NCI-H460 (cell line): Measurements from ENCODE around the gene WDPCP. TPM values are rescaled to one million over a fixed set of nuclear protein-coding genes. Genes with fewer than 3 reads are reported as not detected.
"Not testable (repeated sequence)": the region's sequence is repeated elsewhere in the genome, so short reads cannot be mapped to it uniquely, and the experiment has no call there.

Source experiments
- DNase-seq: peaks from one replicate; pipeline ENCODE4 v3.0.0-alpha.2; 2016; ENCODE audit warnings: low read depth; ENCODE audit errors: extremely low read depth
- polyA plus RNA-seq: library from polyadenylated mRNA; depleted of rRNA; stranded (reverse); fragments of >200 nt; gene quantifications from 2 replicates; pipeline ENCODE4 v1.2.3, GENCODE V29; 2014; cell fraction: nucleus; rRNA removed
- total RNA-seq: library from RNA; depleted of rRNA; stranded (reverse); fragments of >200 nt; shearing (Covaris generic); gene quantifications from 2 replicates; pipeline ENCODE4 v1.2.3, GENCODE V29; 2014; rRNA removed

Gene WDPCP, protein sequence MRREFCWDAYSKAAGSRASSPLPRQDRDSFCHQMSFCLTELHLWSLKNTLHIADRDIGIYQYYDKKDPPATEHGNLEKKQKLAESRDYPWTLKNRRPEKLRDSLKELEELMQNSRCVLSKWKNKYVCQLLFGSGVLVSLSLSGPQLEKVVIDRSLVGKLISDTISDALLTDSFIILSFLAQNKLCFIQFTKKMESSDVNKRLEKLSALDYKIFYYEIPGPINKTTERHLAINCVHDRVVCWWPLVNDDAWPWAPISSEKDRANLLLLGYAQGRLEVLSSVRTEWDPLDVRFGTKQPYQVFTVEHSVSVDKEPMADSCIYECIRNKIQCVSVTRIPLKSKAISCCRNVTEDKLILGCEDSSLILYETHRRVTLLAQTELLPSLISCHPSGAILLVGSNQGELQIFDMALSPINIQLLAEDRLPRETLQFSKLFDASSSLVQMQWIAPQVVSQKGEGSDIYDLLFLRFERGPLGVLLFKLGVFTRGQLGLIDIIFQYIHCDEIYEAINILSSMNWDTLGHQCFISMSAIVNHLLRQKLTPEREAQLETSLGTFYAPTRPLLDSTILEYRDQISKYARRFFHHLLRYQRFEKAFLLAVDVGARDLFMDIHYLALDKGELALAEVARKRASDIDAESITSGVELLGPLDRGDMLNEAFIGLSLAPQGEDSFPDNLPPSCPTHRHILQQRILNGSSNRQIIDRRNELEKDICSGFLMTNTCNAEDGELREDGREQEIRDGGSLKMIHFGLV
- 3.3 and 7.9 TPM in 2 replicates for total RNA-seq
- polyA plus RNA-seq, result 2.7 and 5.6 TPM in 2 replicates

- DNase-seq, result peak; percentile 98
These were observed at the start of gene WDPCP, which contains the start of gene MDH1 for GRCh38 chr2:63588385-63589147. WDPCP (minus strand) TSS chr2:63588477; CDS start chr2:63588271, 206 bp downstream. MDH1 (plus strand) TSS chr2:63588963; CDS start chr2:63589044, 81 bp downstream.

- DNase-seq, result no peak
These were observed 44.1 kb upstream of the WDPCP start for GRCh38 chr2:63632382-63632781.

GRCh38 chr2:63631501-63631900, 43.2 kb upstream of the WDPCP start:
- DNase-seq, result no peak

GRCh38 chr2:63628403-63628942, 40.2 kb upstream of the WDPCP start:
- no peak for DNase-seq

DNA sequence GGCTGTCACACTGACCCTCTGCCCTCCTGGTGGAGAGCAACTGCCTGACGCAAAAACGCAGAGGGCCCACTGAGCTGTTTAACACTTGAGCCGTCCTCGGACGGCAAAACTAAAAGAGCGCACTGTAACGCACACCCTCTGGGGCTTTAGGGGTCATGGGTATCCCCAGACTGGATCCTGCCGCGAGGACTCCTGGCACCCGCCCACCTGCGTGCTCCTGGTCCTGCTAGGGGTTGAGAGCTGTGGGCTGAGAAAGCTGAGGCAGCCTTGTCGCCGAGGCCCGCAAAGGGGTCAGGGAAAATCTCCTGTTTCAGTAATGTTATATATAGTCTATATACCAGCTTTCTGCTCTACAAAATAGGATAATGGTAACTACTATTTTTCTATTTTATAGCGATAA, 39.6 kb upstream of the WDPCP start:
- no peak for DNase-seq

DNA sequence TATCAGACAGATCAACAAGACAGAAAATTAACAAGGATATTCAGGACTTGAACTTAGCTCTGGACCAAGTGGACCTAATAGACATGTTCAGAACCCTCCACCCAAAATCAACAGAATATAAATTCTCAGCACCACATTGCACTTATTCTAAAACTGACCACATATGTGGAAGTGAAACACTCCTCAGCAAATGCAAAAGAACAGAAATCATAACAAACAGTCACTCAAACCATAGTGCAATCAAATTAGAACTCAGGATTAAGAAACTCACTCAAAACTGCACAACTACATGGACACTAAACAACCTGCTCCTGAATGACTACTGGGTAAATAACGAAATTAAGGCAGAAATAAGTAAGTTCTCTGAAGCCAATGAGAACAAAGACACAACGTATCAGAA, 35.5 kb upstream of the WDPCP start:
- DNase-seq, result not testable (repeated sequence)

DNA sequence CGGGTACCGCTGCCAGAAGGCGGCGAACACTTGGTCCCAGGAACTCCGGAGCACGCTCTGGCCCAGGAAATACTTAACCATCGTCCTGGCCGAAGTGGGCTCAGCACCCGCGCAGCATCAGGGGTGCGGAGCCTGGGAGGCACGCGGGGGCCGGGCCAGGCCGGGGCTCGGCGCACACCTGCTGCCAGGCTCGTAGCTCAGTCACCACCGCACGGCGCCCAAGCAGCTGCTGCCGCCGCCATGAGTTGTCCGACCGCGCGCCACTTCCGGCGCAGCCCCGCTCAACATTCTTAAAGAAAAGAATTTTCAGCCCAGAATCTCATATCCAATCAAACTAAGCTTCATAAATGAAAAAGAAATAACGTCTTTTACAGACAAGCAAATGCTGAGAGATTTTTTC, 34.5 kb upstream of the WDPCP start:
- DNase-seq, result no peak

DNA sequence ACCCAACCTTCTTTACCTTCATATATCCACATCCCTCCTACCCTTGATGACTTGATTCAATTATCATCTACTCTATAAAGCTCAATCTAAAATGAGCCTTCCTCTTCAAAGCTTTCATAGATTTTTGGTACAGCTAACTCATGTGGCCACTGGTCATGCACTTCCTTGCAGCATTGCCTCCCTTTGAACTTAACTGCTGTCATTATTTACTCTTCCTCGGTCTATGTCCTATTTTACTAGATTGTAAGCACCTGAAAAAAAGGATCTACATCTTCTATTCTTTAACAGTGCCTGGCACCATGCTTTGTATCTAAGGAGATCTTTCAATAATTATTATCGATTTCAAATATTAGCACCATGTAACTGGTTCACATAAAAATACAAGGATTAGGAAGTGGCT, 31.1 kb upstream of the WDPCP start:
- no peak for DNase-seq

GRCh38 chr2:63617366-63617765, 29.1 kb upstream of the WDPCP start:
- no peak for DNase-seq

DNA sequence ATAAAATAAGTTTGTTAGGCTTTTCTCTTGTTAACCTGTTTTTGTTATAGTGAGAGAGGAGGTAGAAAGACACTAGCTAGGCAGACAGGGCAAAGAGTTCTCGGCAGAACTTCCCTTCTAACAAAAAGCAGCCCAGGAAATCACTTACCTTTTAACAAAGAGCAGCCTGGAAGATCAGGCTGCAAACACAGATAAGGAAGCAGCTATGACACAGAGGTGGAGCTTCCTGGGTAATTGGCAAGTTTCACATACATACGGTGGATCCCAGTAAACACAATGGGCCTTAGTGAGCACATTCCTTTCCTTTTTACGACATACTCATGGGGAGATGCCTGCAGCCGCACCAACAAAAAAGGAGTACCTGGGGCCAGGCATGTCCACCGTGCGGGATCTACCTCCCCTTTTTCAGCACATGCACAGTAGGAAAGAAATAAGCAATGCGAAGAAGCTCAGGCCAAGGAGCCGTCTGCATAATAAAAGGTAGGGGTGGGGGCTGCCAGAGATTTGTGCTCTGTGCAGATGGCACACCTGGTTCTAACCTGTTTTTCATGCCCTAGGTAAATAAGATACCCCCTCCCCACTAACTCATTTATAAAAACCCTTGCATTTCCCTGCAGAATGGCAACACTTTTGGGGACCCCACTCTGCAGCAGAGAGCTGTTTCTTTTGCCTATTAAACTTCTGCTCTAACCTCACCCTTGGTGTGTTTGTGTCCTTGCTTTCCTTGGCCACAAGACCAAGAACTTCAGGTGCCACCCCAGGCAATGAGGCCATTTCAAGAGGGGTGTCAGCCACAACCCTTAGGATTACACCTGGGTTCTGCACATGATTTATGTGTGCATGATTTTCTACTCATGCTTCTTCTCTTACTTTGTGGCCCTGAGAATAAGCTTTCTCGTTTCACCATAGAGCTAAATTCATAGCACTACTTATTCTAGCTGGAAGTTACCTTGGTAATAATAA, 27.0 kb upstream of the WDPCP start:
- DNase-seq, result no peak

DNA sequence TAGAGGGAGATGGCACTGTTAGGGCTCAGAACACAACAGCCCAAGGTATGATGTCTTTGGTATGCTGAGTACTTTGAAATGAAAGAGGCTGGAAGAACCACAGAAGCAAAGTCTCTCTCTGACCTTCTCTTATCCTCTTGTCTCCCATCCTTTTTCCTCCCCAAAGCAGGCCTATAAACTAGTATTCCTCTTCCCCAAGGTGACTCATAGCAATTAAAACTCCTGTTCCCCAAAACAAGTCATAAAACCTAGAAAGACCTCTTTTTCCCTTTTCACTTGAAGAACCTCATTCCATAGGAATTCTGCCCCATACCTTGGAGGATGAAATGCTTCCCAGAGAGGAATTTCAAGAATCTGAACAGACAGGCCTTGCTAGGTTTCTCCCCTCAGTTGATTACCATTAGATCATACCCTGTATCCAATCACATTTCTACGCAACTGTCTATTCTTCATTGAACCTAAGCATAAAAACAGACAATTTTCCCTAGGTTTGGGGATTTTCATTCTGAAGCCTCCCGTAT, 26.2 kb upstream of the WDPCP start:
- DNase-seq, result no peak

DNA sequence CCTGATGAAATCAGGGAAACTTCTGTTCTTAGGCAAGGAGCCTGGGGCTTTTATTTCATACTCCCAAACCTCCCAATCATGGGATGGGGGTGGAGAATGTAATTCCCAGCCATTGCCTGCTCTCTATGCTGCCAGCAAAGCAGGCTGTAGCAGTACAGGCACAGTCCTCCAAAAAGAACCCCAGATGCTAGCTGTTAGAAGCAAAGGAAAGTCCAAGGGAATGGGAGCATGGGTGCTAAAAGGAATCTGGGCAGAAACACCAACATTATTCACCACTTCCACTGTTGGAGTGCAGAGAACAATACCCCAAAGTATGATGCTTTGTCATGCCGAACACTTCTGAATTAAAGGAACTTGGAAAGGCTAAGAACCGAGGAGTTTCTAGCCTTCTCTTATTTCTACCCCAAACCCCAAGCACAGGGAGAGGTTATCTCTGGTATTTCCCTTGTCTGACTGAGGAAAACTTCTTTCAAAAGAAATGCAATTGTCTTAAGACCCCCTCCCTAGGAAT, 25.2 kb upstream of the WDPCP start:
- DNase-seq, result no peak

DNA sequence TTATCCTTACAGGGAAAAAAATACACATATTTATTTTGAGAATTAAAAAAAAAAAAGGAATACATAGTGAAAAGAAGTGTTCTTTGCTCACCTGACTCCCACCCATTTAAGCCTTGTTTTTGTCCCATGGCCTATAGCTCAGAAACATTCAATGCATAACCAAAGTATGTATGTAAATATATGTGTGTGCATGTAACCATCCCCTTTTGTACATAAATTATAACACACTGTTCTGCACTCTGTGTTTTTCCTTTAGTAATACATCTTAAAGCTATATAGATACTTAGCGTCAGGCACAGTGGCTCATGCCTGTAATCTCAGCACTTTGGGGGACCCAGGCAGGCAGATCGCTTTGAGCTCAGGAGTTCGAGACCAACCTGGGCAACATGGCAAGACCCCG, 22.2 kb upstream of the WDPCP start:
- DNase-seq, result no peak

DNA sequence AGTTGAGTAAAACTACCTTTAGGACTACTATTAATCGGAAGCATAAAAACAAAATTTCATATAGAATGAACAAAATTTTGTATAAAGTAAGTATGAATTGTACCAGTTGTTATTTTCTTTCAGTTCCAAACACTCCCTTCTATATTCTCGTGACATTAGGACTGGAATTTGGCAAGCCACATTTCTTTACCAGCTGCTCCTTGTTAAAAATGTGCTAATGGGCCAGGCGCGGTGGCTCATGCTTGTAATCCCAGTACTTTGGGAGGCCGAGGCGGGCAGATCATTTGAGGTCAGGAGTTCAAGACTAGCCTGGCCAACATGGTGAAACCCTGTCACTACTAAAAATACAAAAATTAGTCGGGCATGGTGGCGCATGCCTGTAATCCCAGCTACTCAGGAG, 20.6 kb upstream of the WDPCP start:
- DNase-seq, result not testable (repeated sequence)

DNA sequence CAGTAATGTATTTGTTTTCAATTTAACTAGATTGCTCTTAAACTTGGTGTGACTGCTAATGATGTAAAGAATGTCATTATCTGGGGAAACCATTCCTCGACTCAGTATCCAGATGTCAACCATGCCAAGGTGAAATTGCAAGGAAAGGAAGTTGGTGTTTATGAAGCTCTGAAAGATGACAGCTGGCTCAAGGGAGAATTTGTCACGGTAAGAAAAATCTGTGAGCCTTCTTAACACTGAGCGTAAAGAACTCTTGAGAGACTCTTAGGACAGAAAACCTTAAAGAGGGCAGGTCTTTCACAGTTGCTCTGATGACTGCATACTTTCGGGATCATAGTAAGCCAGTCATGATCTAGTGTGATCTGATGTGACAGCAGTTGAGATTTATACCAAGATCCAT, 16.4 kb upstream of the WDPCP start:
- DNase-seq, result no peak

DNA sequence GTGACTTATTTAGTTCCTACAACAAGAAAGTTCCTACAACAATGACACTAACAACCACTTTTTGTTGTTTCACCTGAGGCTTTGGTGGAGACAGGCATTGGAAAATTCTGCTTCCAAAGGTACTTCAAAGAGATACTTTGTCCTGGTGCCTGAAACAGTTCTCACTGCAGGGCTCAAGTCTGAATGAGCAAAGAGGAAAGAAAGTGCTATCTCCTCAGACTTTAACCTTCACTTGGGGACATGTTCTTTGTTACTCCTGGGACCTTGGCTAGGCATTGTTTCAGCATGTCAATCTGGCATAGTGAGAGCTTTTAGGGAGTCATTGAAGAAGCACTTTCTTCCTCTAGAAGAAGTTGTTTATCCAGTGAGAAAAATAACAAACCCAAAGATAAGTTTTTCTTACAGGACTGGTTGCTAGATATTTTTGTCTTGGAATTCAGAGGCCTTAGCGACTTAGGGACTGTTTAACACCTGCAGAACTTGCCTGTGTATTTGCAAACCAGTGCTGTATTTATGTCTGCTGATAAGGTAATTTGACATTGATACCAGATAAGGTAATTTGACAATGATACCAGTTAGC, 12.7 kb upstream of the WDPCP start:
- DNase-seq, result no peak

GRCh38 chr2:63598981-63599380, 10.7 kb upstream of the WDPCP start:
- no peak for DNase-seq

GRCh38 chr2:63596401-63596883, 8.2 kb upstream of the WDPCP start:
- no peak for DNase-seq

DNA sequence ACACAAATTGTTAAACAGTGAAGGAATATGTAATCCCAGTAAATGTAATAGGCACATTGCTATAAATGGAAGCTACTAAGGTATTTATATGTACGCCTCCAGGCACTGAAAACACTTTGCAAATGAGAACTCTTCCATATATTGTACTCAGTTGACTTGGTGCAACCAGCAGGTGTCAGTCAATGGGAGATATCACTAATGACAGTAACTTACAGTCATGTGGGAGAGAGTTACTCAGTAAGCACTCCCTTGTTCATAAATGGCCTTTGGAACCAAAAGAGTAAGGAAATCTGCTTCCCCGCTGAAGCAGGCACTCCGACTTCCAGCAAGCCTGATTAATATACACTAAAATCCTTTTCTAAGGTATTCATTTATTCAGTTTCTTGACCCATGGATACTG, 6.4 kb upstream of the WDPCP start:
- DNase-seq, result no peak
